Panc1 (cell line): Measurements from ENCODE around the gene BRD2.

Experiments
- CTCF ChIP-seq: fragments of 450-650 bp; IDR thresholded peaks from 2 replicates; pipeline ENCODE4 v1.5.1; 2017; ENCODE audit warnings: mild to moderate bottlenecking
- POLR2AphosphoS5 ChIP-seq: IDR thresholded peaks from 2 replicates; pipeline ENCODE4 v1.6.1; 2012; ENCODE audit warnings: mild to moderate bottlenecking, low read depth, low read length, moderate library complexity
- SIN3A ChIP-seq: IDR thresholded peaks from 2 replicates; pipeline ENCODE4 v1.6.1; 2012; ENCODE audit warnings: low read depth, mild to moderate bottlenecking, low read length, moderate library complexity, borderline replicate concordance; ENCODE audit not compliant: insufficient read depth
- TCF7L2 ChIP-seq: IDR thresholded peaks from 2 replicates; pipeline ENCODE4 v1.6.1; 2011; ENCODE audit warnings: mild to moderate bottlenecking, low read depth, low read length, inconsistent platforms

GRCh38 chr6:32968867-32969684 lies 682 bp downstream of the BRD2 start:
- TF ChIP-seq SIN3A (0 out of 2 replicates have a peak, but pooled peaks have one; percentile 48), CTCF (no peak), TCF7L2 (no peak), POLR2AphosphoS5 (no peak; the same call in 1 of the 2 replicates)
